ENCODE data around the gene PRDM13. TPM values are rescaled to one million over a fixed set of nuclear protein-coding genes. Genes with fewer than 3 reads are reported as not detected.
A peak's percentile ranks its signal among the peaks of the same experiment; 100 is the strongest.

The PRDM13 gene
- total RNA-seq = not detected

- Mint-ChIP-seq H3K4me3 (peak within 1 kb of the TSS; percentile 15), H3K9me3 (ENCODE audit: insufficient read depth) (no peaks in the 10 kb centered on the region), H3K27me3 (ENCODE audit: low read depth) (peaks cover 83% of the 10 kb centered on the region), H3K27ac (peak within 1 kb of the TSS; percentile 16), H3K36me3 (ENCODE audit: low read depth) (peaks cover 5% of the 10 kb centered on the region), H3K4me1 (ENCODE audit: low read depth) (peaks cover 51% of the 10 kb centered on the region)
- POLR2A ChIA-PET = no interaction called here
- no peak for ATAC-seq
- DNase-seq = no peak
- CTCF ChIA-PET = interaction anchor here (1.0 to 1.8 kb wide), 2 partner anchors 19 to 86 kb away, joined by 3 to 4 read pairs; no protein-coding TSS in a partner anchor
Observed at GRCh38 chr6:99606656-99607415, at the start of gene PRDM13. PRDM13 (plus strand) TSS chr6:99606833; CDS start chr6:99607035, 202 bp downstream.

DNA sequence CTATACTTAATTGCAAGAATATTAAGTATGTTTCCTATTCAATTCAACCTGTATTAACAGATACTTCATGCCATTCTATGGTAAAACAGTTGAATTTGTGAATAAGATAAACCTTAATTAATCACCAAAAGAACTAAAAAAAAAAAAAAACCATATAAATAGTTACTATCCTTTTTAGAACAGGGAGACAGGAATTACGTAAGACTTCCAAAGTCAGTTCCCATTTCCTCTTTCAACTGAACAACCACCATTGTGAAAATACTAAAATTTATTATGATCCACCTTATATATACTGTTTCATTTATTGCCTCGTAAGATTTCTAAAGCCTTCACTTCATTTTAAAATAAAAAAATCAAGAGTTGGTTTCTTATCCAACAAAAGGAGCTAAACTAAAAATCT, 47.6 kb upstream of the PRDM13 start:
- H3K4me1 Mint-ChIP-seq (ENCODE audit: low read depth) = no peaks in the 10 kb centered on the region
- H3K9me3 Mint-ChIP-seq (ENCODE audit: insufficient read depth) = no peaks in the 10 kb centered on the region
- no peak for DNase-seq
- no peak overlapping the region for H3K27ac Mint-ChIP-seq
- POLR2A ChIA-PET = no interaction called here
- CTCF ChIA-PET = interaction anchor here (1.4 kb wide), 1 partner anchor 9 kb away, joined by 5 read pairs; the partner anchor contains the start of gene CCNC
- no peak for ATAC-seq
- no peak overlapping the region for H3K4me3 Mint-ChIP-seq
- H3K36me3 Mint-ChIP-seq (ENCODE audit: low read depth) = peaks cover 39% of the 10 kb centered on the region
- H3K27me3 Mint-ChIP-seq (ENCODE audit: low read depth) = no peaks in the 10 kb centered on the region

GRCh38 chr6:99560668-99561067, 46.0 kb upstream of the PRDM13 start:
- H3K27ac Mint-ChIP-seq = no peak overlapping the region

DNA sequence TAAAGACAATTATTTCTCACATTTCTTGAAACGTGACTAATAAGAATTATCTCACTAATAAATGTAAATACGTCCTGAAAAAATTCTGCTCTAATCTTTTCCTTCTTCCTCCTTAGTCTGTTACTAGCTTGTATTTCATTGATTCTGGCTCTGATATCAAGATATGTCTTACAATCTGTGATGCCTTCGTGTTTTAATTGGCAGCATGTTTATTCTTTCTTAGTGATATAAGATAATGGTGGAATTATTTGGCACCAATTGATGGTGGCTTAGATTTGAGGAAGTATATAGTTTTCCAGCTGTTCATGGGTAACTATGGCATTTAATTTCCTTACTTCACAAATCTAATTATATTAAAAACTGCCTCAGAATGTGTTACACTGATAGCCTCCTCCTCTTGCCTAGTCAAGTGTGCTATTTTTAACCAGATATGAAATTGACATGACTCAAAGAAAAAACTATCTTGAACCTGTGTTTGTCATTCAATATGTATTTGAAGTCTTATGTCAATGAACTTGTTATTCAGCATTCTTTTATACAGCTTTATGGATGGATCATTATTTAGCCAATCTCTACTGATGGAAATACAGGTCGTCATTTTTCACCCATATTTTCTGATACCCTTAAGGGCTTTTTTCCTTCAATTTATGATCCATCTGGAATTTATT, 43.4 kb upstream of the PRDM13 start:
- no peak overlapping the region for H3K4me3 Mint-ChIP-seq
- no peak for DNase-seq
- peaks cover 24% of the 10 kb centered on the region for H3K36me3 Mint-ChIP-seq (ENCODE audit: low read depth)
- no peak overlapping the region for H3K27ac Mint-ChIP-seq
- ATAC-seq = no peak
- H3K27me3 Mint-ChIP-seq (ENCODE audit: low read depth) = no peaks in the 10 kb centered on the region
- H3K9me3 Mint-ChIP-seq (ENCODE audit: insufficient read depth) = no peaks in the 10 kb centered on the region
- CTCF ChIA-PET = interaction anchor here (0.8 kb wide), 1 partner anchor 41 kb away, joined by 3 read pairs; no protein-coding TSS in a partner anchor
- POLR2A ChIA-PET = no interaction called here
- peaks cover 16% of the 10 kb centered on the region for H3K4me1 Mint-ChIP-seq (ENCODE audit: low read depth)

More at GRCh38 chr6:99560668-99561067, 46.0 kb upstream of the PRDM13 start:
- peaks cover 32% of the 10 kb centered on the region for H3K36me3 Mint-ChIP-seq (ENCODE audit: low read depth)
- ChIA-PET CTCF (interaction anchor here (0.9 kb wide), 1 partner anchor 39 kb away, joined by 3 read pairs; no protein-coding TSS in a partner anchor), POLR2A (no interaction called here)
- no peaks in the 10 kb centered on the region for H3K4me1 Mint-ChIP-seq (ENCODE audit: low read depth)
- no peak for DNase-seq
- H3K27me3 Mint-ChIP-seq (ENCODE audit: low read depth) = no peaks in the 10 kb centered on the region
- H3K4me3 Mint-ChIP-seq = no peak overlapping the region
- no peaks in the 10 kb centered on the region for H3K9me3 Mint-ChIP-seq (ENCODE audit: insufficient read depth)
- ATAC-seq = no peak

- Mint-ChIP-seq H3K36me3 (ENCODE audit: low read depth) (peaks cover 14% of the 10 kb centered on the region), H3K4me3 (peak within 1 kb of the TSS; percentile 100), H3K4me1 (ENCODE audit: low read depth) (peaks cover 27% of the 10 kb centered on the region), H3K27me3 (ENCODE audit: low read depth) (no peaks in the 10 kb centered on the region), H3K27ac (peak within 1 kb of the TSS; percentile 97), H3K9me3 (ENCODE audit: insufficient read depth) (no peaks in the 10 kb centered on the region)
- ATAC-seq (peak; percentile 98), DNase-seq (peak; percentile 93)
- ChIA-PET POLR2A (interaction anchor here (0.5 to 2.4 kb wide), 15 partner anchors 9 to 688 kb away, joined by 3 to 19 read pairs (median 3); partner anchors contain the start of genes COQ3 and USP45), CTCF (interaction anchor here (0.8 to 2.9 kb wide), 8 partner anchors 9 to 178 kb away, joined by 3 to 13 read pairs (median 4); partner anchors contain the start of gene USP45)
Observed at GRCh38 chr6:99568103-99568933, 38.3 kb upstream of the PRDM13 start, which contains the start of gene CCNC. CCNC (minus strand) TSS chr6:99568660; CDS start chr6:99568527, 133 bp downstream.

DNA sequence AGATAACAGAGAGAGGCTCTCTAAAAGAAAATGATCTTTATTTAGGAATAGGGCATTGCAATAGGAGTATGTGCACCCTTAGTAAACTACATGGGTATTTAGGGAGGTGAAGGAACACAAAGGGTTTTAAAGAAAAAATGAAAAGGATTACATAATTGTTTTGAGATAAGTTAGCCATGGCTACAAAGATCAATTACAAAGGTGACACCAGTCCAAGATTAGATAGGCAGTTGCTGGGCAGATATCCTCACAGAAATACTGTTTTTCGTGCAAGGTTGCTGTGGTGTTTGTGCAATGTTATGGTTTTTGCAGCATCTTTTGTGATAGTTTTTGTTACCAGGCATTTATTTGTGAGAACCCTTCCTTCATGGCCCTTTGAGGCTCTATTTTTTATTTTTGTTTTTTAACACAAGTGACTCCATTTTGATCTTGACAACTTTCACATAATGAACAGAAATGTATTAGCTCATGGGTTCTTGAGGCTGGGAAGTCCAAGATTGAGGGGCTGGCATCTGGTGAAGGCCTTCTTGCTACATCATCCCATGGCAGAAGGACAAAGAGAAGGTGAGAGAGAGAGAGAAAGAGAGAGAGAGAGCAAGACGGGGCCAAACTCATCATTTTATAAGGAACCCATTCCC, 32.5 kb upstream of the PRDM13 start:
- ChIA-PET CTCF (interaction anchor here (1.1 to 2.2 kb wide), 2 partner anchors 15 to 331 kb away, joined by 3 to 12 read pairs; no protein-coding TSS in a partner anchor), POLR2A (no interaction called here)
- no peak overlapping the region for H3K27ac Mint-ChIP-seq
- ATAC-seq = no peak
- H3K4me3 Mint-ChIP-seq = no peak overlapping the region
- H3K27me3 Mint-ChIP-seq (ENCODE audit: low read depth) = peaks cover 15% of the 10 kb centered on the region
- no peak for DNase-seq
- no peaks in the 10 kb centered on the region for H3K9me3 Mint-ChIP-seq (ENCODE audit: insufficient read depth)
- H3K4me1 Mint-ChIP-seq (ENCODE audit: low read depth) = peaks cover 17% of the 10 kb centered on the region
- peaks cover 2% of the 10 kb centered on the region for H3K36me3 Mint-ChIP-seq (ENCODE audit: low read depth)

GRCh38 chr6:99575544-99576227, 30.9 kb upstream of the PRDM13 start:
- no peaks in the 10 kb centered on the region for H3K9me3 Mint-ChIP-seq (ENCODE audit: insufficient read depth)
- H3K4me3 Mint-ChIP-seq = no peak overlapping the region
- no peak overlapping the region for H3K27ac Mint-ChIP-seq
- H3K27me3 Mint-ChIP-seq (ENCODE audit: low read depth) = peaks cover 19% of the 10 kb centered on the region
- H3K36me3 Mint-ChIP-seq (ENCODE audit: low read depth) = peaks cover 2% of the 10 kb centered on the region
- POLR2A ChIA-PET = no interaction called here
- CTCF ChIA-PET = interaction anchor here (1.1 to 2.2 kb wide), 2 partner anchors 13 to 330 kb away, joined by 3 to 12 read pairs; no protein-coding TSS in a partner anchor
- H3K4me1 Mint-ChIP-seq (ENCODE audit: low read depth) = peaks cover 17% of the 10 kb centered on the region
- ATAC-seq (peak; percentile 44), DNase-seq (no peak)

- peaks cover 11% of the 10 kb centered on the region for H3K4me1 Mint-ChIP-seq (ENCODE audit: low read depth)
- no peak for ATAC-seq
- H3K4me3 Mint-ChIP-seq = no peak overlapping the region
- H3K27ac Mint-ChIP-seq = no peak overlapping the region
- H3K36me3 Mint-ChIP-seq (ENCODE audit: low read depth) = peaks cover 2% of the 10 kb centered on the region
- H3K9me3 Mint-ChIP-seq (ENCODE audit: insufficient read depth) = no peaks in the 10 kb centered on the region
- peaks cover 26% of the 10 kb centered on the region for H3K27me3 Mint-ChIP-seq (ENCODE audit: low read depth)
- no peak for DNase-seq
- CTCF ChIA-PET = no interaction called here
- POLR2A ChIA-PET = no interaction called here
Observed at GRCh38 chr6:99579781-99580180, 26.9 kb upstream of the PRDM13 start.

DNA sequence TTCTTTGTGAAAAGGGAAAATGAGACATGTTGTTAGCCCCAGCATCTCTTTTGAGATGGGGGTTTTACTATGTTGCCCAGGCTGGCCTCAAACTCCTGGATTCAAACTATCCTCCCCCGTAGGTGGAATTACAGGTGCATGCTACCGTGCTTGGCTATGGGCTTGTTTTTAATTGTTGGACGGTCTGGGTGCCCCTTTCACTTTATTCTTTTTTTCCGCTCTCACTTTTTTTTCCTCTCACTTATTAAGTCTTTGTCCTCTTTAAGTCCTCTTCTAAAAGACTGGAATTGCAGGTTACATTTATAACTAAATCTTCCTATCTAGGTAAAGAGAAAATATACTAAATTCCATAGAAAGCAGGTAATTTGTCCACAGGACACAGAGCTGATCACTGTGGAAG, 18.8 kb upstream of the PRDM13 start:
- Mint-ChIP-seq H3K4me3 (no peak overlapping the region), H3K9me3 (ENCODE audit: insufficient read depth) (no peaks in the 10 kb centered on the region), H3K27me3 (ENCODE audit: low read depth) (peaks cover 71% of the 10 kb centered on the region), H3K36me3 (ENCODE audit: low read depth) (no peaks in the 10 kb centered on the region), H3K27ac (no peak overlapping the region), H3K4me1 (ENCODE audit: low read depth) (peaks cover 33% of the 10 kb centered on the region)
- POLR2A ChIA-PET = interaction anchor here (3.3 kb wide), 1 partner anchor 19 kb away, joined by 13 read pairs; the partner anchor contains the start of gene CCNC
- DNase-seq = no peak
- ATAC-seq = no peak
- CTCF ChIA-PET = interaction anchor here (0.6 to 3.9 kb wide), 18 partner anchors 11 to 258 kb away, joined by 3 to 34 read pairs (median 4); partner anchors contain the start of genes CCNC and PRDM13

DNA sequence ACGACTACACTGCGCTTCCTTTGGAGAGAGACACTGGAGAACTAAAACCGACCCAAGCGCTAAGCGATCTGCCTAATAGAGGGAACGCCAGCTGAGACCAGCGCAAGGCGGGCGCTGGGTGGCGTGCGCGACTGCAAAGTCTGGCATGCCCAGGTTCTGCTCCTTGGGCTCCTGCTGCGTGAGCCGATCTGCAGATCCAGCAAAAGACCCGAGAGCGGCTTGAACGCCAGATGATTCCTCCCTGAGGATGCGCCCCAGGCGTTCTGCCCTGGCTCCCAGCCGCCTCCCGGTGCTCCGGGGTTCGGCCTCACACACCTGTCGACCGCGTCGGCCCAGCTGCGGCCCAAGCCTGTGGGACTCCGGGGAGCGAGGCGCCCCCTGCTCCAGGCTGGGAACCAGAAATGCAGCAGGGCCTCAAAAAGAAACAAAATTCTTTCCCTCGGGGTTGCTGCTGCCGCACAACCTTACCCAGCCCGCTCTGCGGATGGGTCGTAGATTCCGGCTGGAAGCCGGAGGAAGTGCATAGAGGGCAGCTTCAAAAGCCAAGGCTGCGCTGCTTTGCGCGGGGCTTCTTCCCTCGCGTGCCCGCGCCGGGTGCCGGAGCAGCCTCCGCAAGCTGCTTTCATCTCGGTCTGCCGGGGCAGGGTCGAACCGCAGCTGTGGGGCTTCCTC, 17.9 kb upstream of the PRDM13 start:
- no peaks in the 10 kb centered on the region for H3K9me3 Mint-ChIP-seq (ENCODE audit: insufficient read depth)
- POLR2A ChIA-PET = interaction anchor here (3.3 kb wide), 1 partner anchor 20 kb away, joined by 13 read pairs; the partner anchor contains the start of gene CCNC

More for the DNA sequence above, 17.9 kb upstream of the PRDM13 start:
- Mint-ChIP-seq H3K27me3 (ENCODE audit: low read depth) (peaks cover 75% of the 10 kb centered on the region), H3K4me1 (ENCODE audit: low read depth) (peaks cover 33% of the 10 kb centered on the region), H3K4me3 (peak overlapping the region; percentile 80), H3K27ac (no peak overlapping the region), H3K36me3 (ENCODE audit: low read depth) (no peaks in the 10 kb centered on the region)
- peak; percentile 77 for DNase-seq
- CTCF ChIA-PET = interaction anchor here (0.8 to 3.9 kb wide), 20 partner anchors 12 to 234 kb away, joined by 3 to 34 read pairs (median 4); partner anchors contain the start of genes CCNC and PRDM13
- ATAC-seq = peak; percentile 93

Measured in activated CD8-positive, alpha-beta T cell treated with anti-CD3 and anti-CD28 coated beads, Interleukin-2, amount 10 ng/mL, durations not matched to agents 7 days and 5 days (primary cell).